Mesodermal cell (in vitro differentiated cells): Measurements from ENCODE around the gene EPM2A.
"Not testable (repeated sequence)": the region's sequence is repeated elsewhere in the genome, so short reads cannot be mapped to it uniquely, and the experiment has no call there.

Experiments used
- H3K27ac ChIP-seq: 2 replicates; pipeline ENCODE4 v1.7.0; 2013; ENCODE audit warnings: mild to moderate bottlenecking, low read depth, low read length, moderate library complexity; ENCODE audit not compliant: severe bottlenecking
- H3K36me3 ChIP-seq: 2 replicates; pipeline ENCODE4 v1.7.1; 2013; ENCODE audit warnings: mild to moderate bottlenecking, low read length, moderate library complexity; ENCODE audit not compliant: control insufficient read depth, insufficient read depth
- H3K4me1 ChIP-seq: one replicate; pipeline ENCODE4 v1.7.1; 2013; ENCODE audit warnings: mild to moderate bottlenecking, low read length; ENCODE audit not compliant: insufficient read depth, control insufficient read depth, poor library complexity, severe bottlenecking
- H3K4me3 ChIP-seq: 2 replicates; pipeline ENCODE4 v1.7.0; 2013; ENCODE audit warnings: low read length, control low read depth, mild to moderate bottlenecking; ENCODE audit not compliant: insufficient read depth, poor library complexity, severe bottlenecking; ENCODE audit errors: extremely low read depth
- H3K9me3 ChIP-seq: 2 replicates; pipeline ENCODE4 v1.7.1; 2013; ENCODE audit warnings: mild to moderate bottlenecking, low read length, moderate library complexity; ENCODE audit not compliant: control insufficient read depth
- WGBS, 2 experiments: methylation state at CpG; one replicate each; pipeline ENCODE4 v1.1.5; 2013; ENCODE audit warnings: missing lambda C conversion rate in 2 of 2; ENCODE audit not compliant: insufficient coverage in 2 of 2; 5-methylcytosine and 5-hydroxymethylcytosine counted together

Gene EPM2A

GRCh38 chr6:145749632-145750031 is 14.3 kb upstream of the EPM2A start:
- Histone ChIP-seq H3K27ac (peak overlapping the region; percentile 41), H3K4me1 (peaks cover 4% of the 10 kb centered on the region), H3K9me3 (no peaks in the 10 kb centered on the region), H3K36me3 (no peaks in the 10 kb centered on the region), H3K4me3 (no peak overlapping the region)
- no CpG with 5 or more reads among the region's 1 CpG for WGBS, 2 experiments

DNA sequence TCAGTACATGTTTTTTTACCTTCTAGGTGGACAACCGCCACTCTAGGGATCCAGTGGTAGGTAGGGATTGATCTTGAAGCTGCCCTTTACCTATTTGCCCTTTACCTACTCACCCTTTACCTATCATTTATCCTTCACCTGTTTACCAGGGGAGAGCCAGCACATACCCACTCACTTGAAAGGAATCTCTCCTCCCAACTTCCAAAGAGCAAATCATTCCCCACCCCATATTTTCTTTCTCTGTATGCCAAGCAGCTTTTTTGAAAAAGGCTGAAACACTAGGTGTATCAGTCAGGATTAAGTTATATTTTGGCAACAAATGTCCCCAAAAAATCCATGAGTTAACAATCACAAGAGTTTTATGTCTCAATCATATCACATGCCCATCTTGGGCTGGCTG is 10.5 kb upstream of the EPM2A start:
- Histone ChIP-seq H3K4me3 (no peak overlapping the region), H3K36me3 (no peaks in the 10 kb centered on the region), H3K4me1 (peaks cover 4% of the 10 kb centered on the region), H3K27ac (no peak overlapping the region), H3K9me3 (no peaks in the 10 kb centered on the region)
- WGBS, 2 experiments: no CpG with 5 or more reads among the region's 1 CpG

DNA sequence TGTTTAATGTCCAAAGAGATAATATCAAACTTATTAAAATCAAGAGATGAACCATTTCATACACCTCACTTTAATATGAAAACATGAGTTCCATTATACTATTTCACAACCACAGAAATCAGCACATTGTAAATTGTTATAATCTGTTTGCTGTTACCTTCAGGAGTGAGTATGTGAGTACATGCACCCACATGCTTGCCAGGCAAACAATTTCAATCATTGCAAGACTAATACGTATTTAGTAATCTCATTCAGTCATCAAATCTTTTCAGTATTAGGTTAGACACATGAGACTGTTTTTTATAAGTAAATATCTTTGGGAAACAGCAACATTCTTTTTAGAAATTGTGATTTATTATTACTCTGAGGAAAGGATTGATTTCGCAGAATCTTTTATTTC is 9.3 kb upstream of the EPM2A start:
- no peak overlapping the region for H3K4me3 ChIP-seq

DNA sequence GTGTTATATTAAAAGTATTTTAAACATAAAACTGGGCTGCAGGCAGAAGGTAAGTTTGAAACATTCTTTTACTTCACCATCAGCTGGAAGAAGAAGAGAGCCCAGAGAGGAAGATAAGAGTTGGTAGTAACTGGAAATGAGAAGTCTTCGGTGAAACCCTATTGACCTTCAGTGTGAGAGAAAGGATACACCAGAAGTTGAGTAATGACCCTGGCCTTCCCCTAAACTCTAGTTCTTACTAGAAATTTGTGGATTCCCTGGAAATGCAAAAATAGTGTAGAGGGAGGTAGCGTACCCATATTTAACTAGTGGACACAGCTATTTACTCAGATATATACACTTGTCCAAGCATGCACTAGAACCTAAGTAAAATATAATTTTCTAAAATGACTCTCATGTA is 8.0 kb upstream of the EPM2A start:
- peaks cover 2% of the 10 kb centered on the region for H3K9me3 ChIP-seq
- no peak overlapping the region for H3K27ac ChIP-seq
- no peak overlapping the region for H3K4me3 ChIP-seq
- H3K4me1 ChIP-seq: no peaks in the 10 kb centered on the region
- 100% methylated on average over 1 of the region's 2 CpGs; no CpG with 5 or more reads in 1 of the 2 experiments for WGBS, 2 experiments
- H3K36me3 ChIP-seq: no peaks in the 10 kb centered on the region

More for the DNA sequence above, 9.3 kb upstream of the EPM2A start:
- H3K9me3 ChIP-seq: peaks cover 2% of the 10 kb centered on the region
- 92% methylated on average over 1 of the region's 2 CpGs; no CpG with 5 or more reads in 1 of the 2 experiments for WGBS, 2 experiments
- no peaks in the 10 kb centered on the region for H3K4me1 ChIP-seq
- no peak overlapping the region for H3K27ac ChIP-seq
- H3K36me3 ChIP-seq: no peaks in the 10 kb centered on the region

- H3K4me1 ChIP-seq, H3K4me3 ChIP-seq, H3K27ac ChIP-seq, H3K36me3 ChIP-seq, H3K9me3 ChIP-seq: not testable (repeated sequence)
- WGBS, 2 experiments: 88 to 89% methylated on average over 5 to 6 of the region's 6 CpGs
These were observed 7.2 kb upstream of the EPM2A start for GRCh38 chr6:145742472-145742871.

DNA sequence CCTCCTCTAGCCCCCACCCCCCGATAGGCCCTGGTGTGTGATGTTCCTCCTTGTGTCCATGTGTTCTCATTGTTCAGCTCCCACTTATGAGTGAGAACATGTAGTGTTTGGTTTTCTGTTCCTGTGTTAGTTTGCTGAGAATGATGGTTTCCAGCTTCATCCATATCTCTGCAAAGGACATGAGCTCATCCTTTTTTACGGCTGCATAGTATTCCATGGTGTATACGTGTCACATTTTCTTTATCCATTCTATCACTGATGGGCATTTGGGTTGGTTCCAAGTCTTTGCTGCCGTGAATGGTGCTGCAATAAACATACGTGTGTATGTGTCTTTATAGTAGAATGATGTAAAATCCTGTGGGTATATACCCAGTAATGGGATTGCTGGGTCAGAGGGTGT is 4.4 kb upstream of the EPM2A start:
- WGBS, 2 experiments: 87 to 100% methylated on average over 2 to 3 of the region's 5 CpGs
- H3K4me1 ChIP-seq, H3K27ac ChIP-seq, H3K9me3 ChIP-seq, H3K4me3 ChIP-seq, H3K36me3 ChIP-seq: not testable (repeated sequence)

GRCh38 chr6:145738265-145738664 is 2.9 kb upstream of the EPM2A start:
- Histone ChIP-seq H3K9me3 (peaks cover 2% of the 10 kb centered on the region), H3K36me3 (no peaks in the 10 kb centered on the region), H3K27ac (no peak overlapping the region), H3K4me3 (no peak overlapping the region), H3K4me1 (no peaks in the 10 kb centered on the region)

DNA sequence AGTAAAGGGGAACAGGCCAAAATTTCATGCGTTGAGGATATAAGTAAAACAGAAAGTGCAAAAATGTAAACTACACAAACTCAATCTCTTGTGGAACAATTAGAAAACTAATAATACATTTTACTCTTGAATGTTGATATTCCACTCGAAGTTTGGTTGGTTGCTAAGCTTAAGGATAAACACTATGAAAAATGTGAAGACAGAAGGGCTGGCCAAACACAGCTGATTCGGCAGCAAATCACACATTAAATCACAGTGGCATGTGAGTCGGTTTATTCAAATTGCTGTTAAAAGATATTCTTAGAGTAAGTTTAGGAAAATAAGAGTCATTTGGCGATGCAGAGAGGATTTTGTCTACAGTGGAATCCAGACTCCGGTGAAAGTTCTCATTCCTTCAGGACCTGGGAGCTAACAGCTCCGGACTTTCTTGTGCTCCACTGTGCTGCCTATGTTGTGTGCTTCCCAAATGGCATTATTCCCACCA is 1.4 kb upstream of the EPM2A start:
- H3K27ac ChIP-seq: peak overlapping the region; percentile 96
- H3K36me3 ChIP-seq: no peaks in the 10 kb centered on the region
- WGBS, 2 experiments: 91 to 93% methylated on average over 3 to 4 of the region's 7 CpGs
- H3K4me3 ChIP-seq: no peak overlapping the region
- H3K9me3 ChIP-seq: peaks cover 2% of the 10 kb centered on the region
- peaks cover 7% of the 10 kb centered on the region for H3K4me1 ChIP-seq

DNA sequence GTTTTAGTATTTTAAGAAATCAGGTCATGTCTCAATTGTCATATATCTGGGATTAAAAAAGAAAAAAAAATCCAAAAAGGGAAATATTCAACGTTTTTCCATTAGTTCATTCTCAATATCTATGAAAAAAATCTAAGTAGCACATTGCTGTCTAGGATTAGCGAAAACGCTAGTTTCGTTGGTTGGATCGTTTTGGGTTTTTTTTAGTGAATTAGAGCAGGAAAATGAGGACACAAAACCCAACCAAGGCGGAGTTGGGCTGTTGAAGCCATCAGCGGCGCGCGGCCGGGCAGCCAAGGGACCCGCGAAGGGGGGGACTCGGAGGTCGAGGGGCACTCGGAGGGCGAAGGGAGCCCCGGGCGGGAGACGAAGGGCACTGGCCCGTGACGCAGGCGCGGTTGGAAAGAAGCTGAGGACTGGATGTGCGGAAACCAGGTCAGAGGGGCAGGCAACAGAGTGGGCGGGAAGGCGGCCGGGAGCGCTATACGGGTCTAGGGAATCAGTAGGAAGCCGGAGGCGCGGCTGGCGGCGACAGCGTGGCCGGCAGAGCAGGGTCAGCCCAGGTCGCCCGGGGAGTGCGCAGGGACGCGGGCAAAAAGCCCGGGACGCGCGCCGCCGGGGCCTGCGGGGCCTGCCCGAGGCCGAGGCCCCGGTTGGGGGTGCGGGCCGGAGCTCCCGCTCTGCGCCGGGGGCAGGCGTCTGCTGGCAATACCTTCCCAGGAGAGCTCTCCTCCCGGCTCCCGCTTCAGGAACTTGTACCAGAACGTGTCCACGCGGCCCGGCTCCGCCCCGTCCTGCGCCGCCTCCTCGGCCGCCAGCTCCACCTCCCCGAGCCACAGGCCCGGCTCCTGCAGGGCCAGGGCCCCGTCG is 599 bp downstream of the EPM2A start:
- WGBS, 2 experiments: 0% methylated on average over 64 to 68 of the region's 74 CpGs
- H3K9me3 ChIP-seq: peaks cover under 1% of the 10 kb centered on the region
- peaks cover 12% of the 10 kb centered on the region for H3K4me1 ChIP-seq
- H3K4me3 ChIP-seq: peak overlapping the region; percentile 59
- H3K36me3 ChIP-seq: no peaks in the 10 kb centered on the region
- peak overlapping the region; percentile 96 for H3K27ac ChIP-seq

DNA sequence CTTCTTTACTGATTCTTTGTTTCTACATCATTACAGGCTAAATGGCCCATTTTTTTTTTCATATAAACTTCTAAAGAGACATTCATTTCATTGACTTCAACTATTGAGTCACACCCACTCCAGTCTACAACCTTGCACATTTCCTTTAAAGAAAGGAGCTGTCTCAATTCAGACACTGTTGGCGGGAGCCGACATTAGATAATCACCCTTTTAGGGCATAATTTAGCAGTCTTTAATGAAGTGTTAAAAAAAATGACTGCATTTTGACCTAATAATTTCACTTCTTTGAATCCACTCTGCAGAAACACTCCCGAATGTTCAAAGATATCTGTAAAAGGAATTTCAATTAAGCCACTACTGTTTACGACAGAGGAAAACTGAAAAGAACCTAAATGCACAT is 1.5 kb downstream of the EPM2A start:
- peaks cover 9% of the 10 kb centered on the region for H3K9me3 ChIP-seq
- H3K36me3 ChIP-seq: no peaks in the 10 kb centered on the region
- H3K27ac ChIP-seq: peak overlapping the region; percentile 31
- peaks cover 12% of the 10 kb centered on the region for H3K4me1 ChIP-seq
- H3K4me3 ChIP-seq: peak overlapping the region; percentile 59
- WGBS, 2 experiments: no CpG with 5 or more reads among the region's 4 CpGs

- H3K27ac ChIP-seq: no peak overlapping the region
- no peaks in the 10 kb centered on the region for H3K36me3 ChIP-seq
- H3K9me3 ChIP-seq: peaks cover 11% of the 10 kb centered on the region
- peaks cover 12% of the 10 kb centered on the region for H3K4me1 ChIP-seq
- no CpG with 5 or more reads among the region's 1 CpG for WGBS, 2 experiments
- H3K4me3 ChIP-seq: no peak overlapping the region
These were observed 2.1 kb downstream of the EPM2A start for GRCh38 chr6:145733207-145733606.
